GM12878 (cell line): ENCODE results near the gene ACYP2. TPM values are rescaled to one million over a fixed set of nuclear protein-coding genes. Genes with fewer than 3 reads are reported as not detected.

Experiments used
- ATAC-seq: fragments of 200-7000 bp; cut with Tn5 transposase; 3 replicates; pipeline ENCODE4 v1.9.1; 2020; ENCODE audit warnings: mild to moderate bottlenecking, moderate library complexity
- BruUV-seq: library from RNA; stranded (reverse); fragments of 400-500 nt; replicated peaks from 2 replicates; lab custom pipeline; 2021; lab: Mats Ljungman, UMichigan
- CTCF ChIA-PET: fragments of 300-600 bp; sonication (Branson Sonifier 250); formaldehyde crosslinking; extraction: SDS; loops from one replicate; lab custom pipeline; 2021; ENCODE audit warnings: inconsistent platforms; lab: Yijun Ruan, JAX
- POLR2A ChIA-PET: fragments of 350-600 bp; formaldehyde crosslinking; extraction: SDS; loops from one replicate; lab custom pipeline; 2021; ENCODE audit warnings: inconsistent platforms; lab: Charles Lee
- RAD21 ChIA-PET: fragments of 300-600 bp; sonication (Branson Sonifier 250); formaldehyde crosslinking; loops from one replicate; lab custom pipeline; 2023; ENCODE audit warnings: antibody characterized with exemption; ENCODE audit not compliant: unreplicated experiment; lab: Charles Lee
- SMC1A ChIA-PET: fragments of 300-600 bp; sonication (Branson Sonifier 250); formaldehyde crosslinking; loops from one replicate; lab custom pipeline; 2023; ENCODE audit not compliant: unreplicated experiment, uncharacterized antibody; lab: Charles Lee
- DNase-seq: peaks from one replicate; pipeline ENCODE4 v3.0.0-alpha.2; 2011; ENCODE audit warnings: low read depth, low spot score
- FAIRE-seq: peaks from 3 replicates; lab custom pipeline; 2011; peaks lifted over from hg19 to GRCh38; lab: Jason Lieb, UNC
- H2AFZ ChIP-seq: 2 replicates; pipeline ENCODE4 v1.6.0; 2011; ENCODE audit warnings: low read depth, low read length, control low read depth; ENCODE audit not compliant: control insufficient read depth
- H3K27ac ChIP-seq: 2 replicates; pipeline ENCODE4 v1.5.1; 2011; ENCODE audit warnings: control low read depth; ENCODE audit not compliant: control insufficient read depth, insufficient read depth
- H3K27me3 ChIP-seq, 2 experiments: replicated peaks in 1 of 2; 2 replicates each; pipeline versions ENCODE4 v1.6.0 to v1.6.1; 2011; ENCODE audit warnings: low read length in 1 of 2; ENCODE audit not compliant: control insufficient read depth in 2 of 2, insufficient read depth in 2 of 2
- H3K36me3 ChIP-seq, 2 experiments: 2 replicates each; pipeline ENCODE4 v1.5.1; 2011; ENCODE audit warnings: low read length in 1 of 2; ENCODE audit not compliant: control insufficient read depth in 2 of 2, insufficient read depth in 2 of 2
- H3K4me1 ChIP-seq: 2 replicates; pipeline ENCODE4 v1.6.1; 2011; ENCODE audit warnings: mild to moderate bottlenecking, low read length, moderate library complexity, mixed read lengths; ENCODE audit not compliant: control insufficient read depth, insufficient read depth
- H3K4me2 ChIP-seq: 2 replicates; pipeline ENCODE4 v1.6.0; 2011; ENCODE audit warnings: control low read depth; ENCODE audit not compliant: control insufficient read depth, insufficient read depth
- H3K4me3 ChIP-seq: fragments of 200-600 bp; sonication (generic); 2 replicates; pipeline ENCODE4 v1.5.1; 2016
- H3K79me2 ChIP-seq: 2 replicates; pipeline ENCODE4 v1.6.0; 2011; ENCODE audit warnings: low read length; ENCODE audit not compliant: control insufficient read depth, insufficient read depth
- H3K9ac ChIP-seq: 2 replicates; pipeline ENCODE4 v1.8.0; 2011; ENCODE audit warnings: low read length, control low read depth, mixed read lengths; ENCODE audit not compliant: control insufficient read depth, insufficient read depth
- H3K9me3 ChIP-seq: replicated peaks from 3 replicates; pipeline ENCODE4 v1.5.1; 2011; ENCODE audit warnings: mild to moderate bottlenecking, low read length; ENCODE audit not compliant: control insufficient read depth, insufficient read depth
- H4K20me1 ChIP-seq: 2 replicates; pipeline ENCODE4 v1.6.0; 2011; ENCODE audit not compliant: control insufficient read depth, insufficient read depth
- BMI1 ChIP-seq: fragments of 450-650 bp; IDR thresholded peaks from 2 replicates; pipeline ENCODE4 v1.6.1; 2016; ENCODE audit warnings: mild to moderate bottlenecking, moderate library complexity, borderline replicate concordance
- NFYA ChIP-seq: IDR thresholded peaks from 2 replicates; pipeline ENCODE4 v1.6.1; 2011; ENCODE audit warnings: low read depth, mild to moderate bottlenecking, low read length, improper control_type of control experiment, borderline replicate concordance
- SIX5 ChIP-seq: IDR thresholded peaks from 2 replicates; pipeline ENCODE4 v1.6.1; 2011; ENCODE audit warnings: mild to moderate bottlenecking, low read depth, low read length, moderate library complexity; ENCODE audit not compliant: severe bottlenecking
- WGBS: methylation state at CpG from one replicate; pipeline ENCODE4 v1.1.6; 2016; ENCODE audit warnings: low lambda C conversion rate; ENCODE audit not compliant: insufficient replicate concordance, insufficient coverage; ENCODE audit errors: missing lambda C conversion rate; 5-methylcytosine and 5-hydroxymethylcytosine counted together
- in situ Hi-C: fragments of 300-500 bp; cut with MboI; formaldehyde crosslinking; loops from 9 replicates; pipeline ENCODE4 v1.14.3; 2018; ENCODE audit warnings: mixed read lengths
- intact Hi-C: fragments of 100-400 bp; cut with micrococcal nuclease; formaldehyde crosslinking; loops from one replicate; pipeline ENCODE4 v1.14.2; 2022; ENCODE audit not compliant: unreplicated experiment
- polyA plus RNA-seq, 11 experiments: library from polyadenylated mRNA; depleted of rRNA in 4 of 11; unstranded in 6 of 11; stranded (reverse) in 5 of 11; fragments of >200 nt; fragmentation: Nextera tagmentation in 4 of 11; fragmentation: Illumina TruSeq in 1 of 11; extraction: Ambion mirVana in 4 of 11; extraction: Trizol in 1 of 11; gene quantifications; 1 replicate in 1 of 11; 2 replicates in 10 of 11; pipeline versions ENCODE4 v1.2.1 to v1.2.3, GENCODE V29; 2011 to 2016; ENCODE audit warnings: inconsistent platforms in 2 of 11, missing spikeins in 2 of 11, low read depth in 1 of 11
- total RNA-seq, 4 experiments: library from RNA; depleted of rRNA in 3 of 4; stranded (reverse); fragments of >200 nt in 3 of 4; fragmentation: Illumina TruSeq in 1 of 4; extraction: Trizol in 1 of 4; gene quantifications; 2 replicates each; pipeline versions ENCODE4 v1.2.1 to v1.2.3, GENCODE V29; 2013 to 2021

ACYP2 gene
- total and polyA plus RNA-seq, 10 of the 15 experiments (the other 5 are each of a cell fraction or from before 2014, with no cell fraction given): 4.2 to 16.3 (median 9.0) TPM

DNA sequence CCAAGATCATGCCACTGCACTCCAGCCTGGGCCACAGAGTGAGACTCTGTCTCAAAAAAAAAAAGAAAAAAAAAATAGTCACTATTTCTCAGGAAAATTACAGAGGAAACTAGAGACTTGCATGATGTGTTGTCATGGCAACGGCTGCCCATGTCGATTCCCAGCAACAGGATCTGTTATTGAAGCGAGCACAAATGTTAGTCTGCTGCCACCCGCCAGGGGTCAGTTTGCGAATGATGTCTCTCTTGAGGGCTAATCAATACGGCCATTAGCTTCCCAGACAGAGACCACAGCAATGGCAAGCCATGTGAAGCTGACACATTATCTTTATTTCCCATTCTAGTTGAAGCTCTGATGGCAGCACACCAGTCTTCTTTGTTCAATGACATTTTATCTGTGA is 32.4 kb upstream of the ACYP2 start:
- Histone ChIP-seq H3K4me3 (no peak overlapping the region), H2AFZ (no peak overlapping the region), H3K4me1 (peaks cover 8% of the 10 kb centered on the region), H3K4me2 (no peak overlapping the region), H3K9ac (no peak overlapping the region), H4K20me1 (no peaks in the 10 kb centered on the region), H3K27me3 (peaks cover 0 to 3% of the 10 kb centered on the region in 2 experiments; a peak in 1 of 4 replicates), H3K36me3 (no peaks in the 10 kb centered on the region), H3K79me2 (no peaks in the 10 kb centered on the region), H3K9me3 (no peaks in the 10 kb centered on the region), H3K27ac (no peak overlapping the region)
- intact Hi-C loops: no loop called here
- FAIRE-seq: no peak
- RAD21 ChIA-PET: interaction anchor here (0.6 to 1.7 kb wide), 3 partner anchors 29 to 1014 kb away, joined by 3 to 6 read pairs (median 3); no protein-coding TSS in a partner anchor
- TF ChIP-seq BMI1 (peak; percentile 66; the same call in 1 of the 2 replicates), SIX5 (no peak)
- ATAC-seq: no peak
- no TSS peak for BruUV-seq
- POLR2A ChIA-PET: no interaction called here
- CTCF ChIA-PET: interaction anchor here (1.2 to 1.7 kb wide), 2 partner anchors 30 kb away, joined by 3 to 10 read pairs; no protein-coding TSS in a partner anchor
- 97% methylated on average over 6 of the region's 6 CpGs for WGBS
- DNase-seq: no peak
- in situ Hi-C loops: no loop called here
- SMC1A ChIA-PET: interaction anchor here (0.6 to 4.3 kb wide), 6 partner anchors 9 to 735 kb away, joined by 3 to 21 read pairs (median 3); no protein-coding TSS in a partner anchor

DNA sequence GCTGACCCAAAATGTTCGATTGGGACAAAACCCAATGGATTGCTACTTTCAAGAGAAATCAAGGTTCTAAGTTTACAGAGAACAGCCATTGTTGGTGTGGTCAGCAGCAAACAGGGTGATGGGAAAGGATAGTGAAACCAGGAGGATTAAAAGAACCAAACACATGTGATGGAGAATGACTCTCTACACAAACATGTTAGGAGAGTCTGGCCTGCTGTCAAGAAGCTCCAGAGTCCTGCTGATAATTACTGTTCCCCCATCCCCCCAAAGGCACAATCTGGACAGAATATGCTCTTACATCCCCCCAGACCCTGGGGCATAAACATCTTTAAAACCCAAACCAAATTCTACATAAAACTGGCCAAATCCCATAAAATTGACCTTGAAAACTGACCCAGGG is 32.0 kb upstream of the ACYP2 start:
- ChIA-PET CTCF (interaction anchor here (1.2 kb wide), 1 partner anchor 30 kb away, joined by 3 read pairs; no protein-coding TSS in a partner anchor), POLR2A (no interaction called here), SMC1A (interaction anchor here (0.6 to 1.3 kb wide), 4 partner anchors 9 to 734 kb away, joined by 3 read pairs; no protein-coding TSS in a partner anchor), RAD21 (interaction anchor here (0.6 to 1.7 kb wide), 2 partner anchors 115 to 1014 kb away, joined by 3 to 6 read pairs; no protein-coding TSS in a partner anchor)
- in situ Hi-C loops: no loop called here
- intact Hi-C loops: no loop called here
- Histone ChIP-seq H3K4me1 (peaks cover 8% of the 10 kb centered on the region), H3K27me3 (peaks cover 0 to 3% of the 10 kb centered on the region in 2 experiments; a peak in 1 of 4 replicates), H3K27ac (no peak overlapping the region), H3K79me2 (no peaks in the 10 kb centered on the region), H4K20me1 (no peaks in the 10 kb centered on the region), H3K9me3 (no peaks in the 10 kb centered on the region), H3K4me2 (no peak overlapping the region), H3K9ac (no peak overlapping the region)
- 35% methylated on average over 1 of the region's 1 CpG for WGBS
- DNase-seq (no peak), ATAC-seq (no peak)
- no TSS peak for BruUV-seq
- TF ChIP-seq NFYA: no peak
- TF ChIP-seq, all 136 proteins: peak for 0
- FAIRE-seq: no peak
- no peaks in the 10 kb centered on the region for H3K36me3 ChIP-seq
- H3K4me3 ChIP-seq: no peak overlapping the region
- H2AFZ ChIP-seq: no peak overlapping the region
